ENCODE measurements around the gene ARSA.

DNA sequence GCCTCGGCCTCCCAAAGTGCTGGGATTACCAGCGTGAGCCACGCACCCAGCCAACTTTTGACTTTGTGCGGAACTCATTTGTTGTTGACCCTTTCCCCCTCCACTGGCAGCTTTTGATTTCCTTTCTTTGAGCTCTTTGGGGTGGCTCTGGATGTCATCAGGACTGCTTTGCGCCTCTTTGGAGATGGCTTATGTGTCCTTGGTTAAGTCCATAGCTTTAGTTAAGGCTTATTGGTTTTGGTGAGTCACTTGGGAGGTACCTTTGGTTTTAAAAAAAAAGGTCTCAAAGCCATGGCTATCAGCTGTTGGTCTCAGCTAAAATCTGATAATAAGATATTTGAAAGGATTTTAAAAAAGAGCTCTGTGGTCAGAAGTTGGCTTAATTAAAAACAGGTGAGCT, 5.1 kb upstream of the ARSA start:
- TF ChIP-seq, protein P1, sequence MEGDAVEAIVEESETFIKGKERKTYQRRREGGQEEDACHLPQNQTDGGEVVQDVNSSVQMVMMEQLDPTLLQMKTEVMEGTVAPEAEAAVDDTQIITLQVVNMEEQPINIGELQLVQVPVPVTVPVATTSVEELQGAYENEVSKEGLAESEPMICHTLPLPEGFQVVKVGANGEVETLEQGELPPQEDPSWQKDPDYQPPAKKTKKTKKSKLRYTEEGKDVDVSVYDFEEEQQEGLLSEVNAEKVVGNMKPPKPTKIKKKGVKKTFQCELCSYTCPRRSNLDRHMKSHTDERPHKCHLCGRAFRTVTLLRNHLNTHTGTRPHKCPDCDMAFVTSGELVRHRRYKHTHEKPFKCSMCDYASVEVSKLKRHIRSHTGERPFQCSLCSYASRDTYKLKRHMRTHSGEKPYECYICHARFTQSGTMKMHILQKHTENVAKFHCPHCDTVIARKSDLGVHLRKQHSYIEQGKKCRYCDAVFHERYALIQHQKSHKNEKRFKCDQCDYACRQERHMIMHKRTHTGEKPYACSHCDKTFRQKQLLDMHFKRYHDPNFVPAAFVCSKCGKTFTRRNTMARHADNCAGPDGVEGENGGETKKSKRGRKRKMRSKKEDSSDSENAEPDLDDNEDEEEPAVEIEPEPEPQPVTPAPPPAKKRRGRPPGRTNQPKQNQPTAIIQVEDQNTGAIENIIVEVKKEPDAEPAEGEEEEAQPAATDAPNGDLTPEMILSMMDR (conservative IDR thresholded peaks at IDR 0.05; ENCODE audit: low read depth, low read length) = no peak
- no peak for TF ChIP-seq EZH2 (IDR thresholded peaks at IDR 0.05; ENCODE audit: low read length, unreplicated experiment)
